Measurements from ENCODE around the gene IGFL2.
A peak's percentile ranks its signal among the peaks of the same experiment; 100 is the strongest.
"Not testable (repeated sequence)": the region's sequence is repeated elsewhere in the genome, so short reads cannot be mapped to it uniquely, and the experiment has no call there.

IGFL2 gene

DNA sequence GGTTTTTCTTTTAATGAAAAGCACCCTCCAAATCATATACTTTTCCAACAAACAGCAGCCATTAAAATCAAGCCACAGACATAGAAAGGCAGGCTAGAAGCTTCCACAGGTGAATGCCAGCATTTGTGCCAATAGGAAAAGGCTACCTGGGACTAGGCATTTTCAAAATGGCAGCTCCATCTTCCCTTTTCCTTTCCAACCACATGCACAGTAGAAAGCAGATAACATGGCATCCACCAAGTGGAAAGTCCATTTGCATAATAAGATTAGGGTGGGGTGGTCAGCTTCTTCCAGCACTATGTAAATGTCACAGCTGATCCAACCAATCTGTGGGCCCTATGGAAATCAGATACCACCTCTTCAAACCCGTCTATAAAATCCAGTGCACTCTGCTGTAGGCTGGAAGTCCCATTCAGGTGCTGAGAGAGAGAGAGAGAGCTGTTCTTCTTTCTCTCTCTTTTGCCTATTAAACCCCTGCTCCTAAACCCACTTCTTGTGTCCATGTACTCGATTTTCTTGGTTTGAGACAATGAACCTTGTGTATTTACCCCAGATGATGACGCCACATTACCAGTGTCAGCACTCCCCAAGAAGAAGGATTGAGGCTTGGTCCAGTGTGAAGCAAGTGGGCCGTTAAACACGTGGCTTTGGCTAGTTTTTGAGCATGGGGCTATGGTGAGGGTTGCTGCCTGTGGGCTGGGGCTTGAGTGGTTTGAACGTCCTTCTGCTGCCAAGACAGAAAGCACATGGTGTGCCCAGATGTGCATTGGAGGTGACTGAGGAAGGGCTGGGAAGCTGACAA lies 57.3 kb downstream of the IGFL2 start:
- H3K27me3 Mint-ChIP-seq (ENCODE audit: low read depth) = peaks cover 24% of the 10 kb centered on the region
- H3K36me3 Mint-ChIP-seq (ENCODE audit: low read depth) = no peaks in the 10 kb centered on the region
- no peak overlapping the region for H3K27ac Mint-ChIP-seq

DNA sequence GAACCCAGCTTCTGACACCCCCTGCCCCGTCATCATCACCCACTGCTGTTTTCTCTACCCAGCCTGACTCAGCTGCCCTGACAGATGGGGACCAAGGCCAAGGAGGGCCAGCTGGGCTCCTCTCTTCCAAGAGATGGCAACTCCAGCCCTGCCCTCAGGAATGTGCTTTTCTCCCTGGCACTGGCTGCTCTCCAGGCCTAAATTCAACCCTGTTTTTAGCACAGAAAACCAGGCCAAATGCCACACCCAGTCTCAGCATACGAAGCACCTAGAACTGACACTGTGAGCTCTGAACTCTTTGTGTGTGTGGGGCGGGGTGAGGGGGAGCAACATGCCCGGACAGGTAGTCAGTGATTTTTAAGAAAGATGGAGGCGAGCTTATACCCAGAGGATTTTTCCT lies 58.1 kb downstream of the IGFL2 start:
- Mint-ChIP-seq H3K9me3 (no peaks in the 10 kb centered on the region), H3K4me1 (ENCODE audit: low read depth) (peaks cover 7% of the 10 kb centered on the region), H3K4me3 (no peak overlapping the region), H3K36me3 (ENCODE audit: low read depth) (no peaks in the 10 kb centered on the region), H3K27ac (no peak overlapping the region), H3K27me3 (ENCODE audit: low read depth) (peaks cover 24% of the 10 kb centered on the region)

More for the DNA sequence above, 57.3 kb downstream of the IGFL2 start:
- Mint-ChIP-seq H3K4me3 (no peak overlapping the region), H3K4me1 (ENCODE audit: low read depth) (peaks cover 7% of the 10 kb centered on the region), H3K9me3 (no peaks in the 10 kb centered on the region)

DNA sequence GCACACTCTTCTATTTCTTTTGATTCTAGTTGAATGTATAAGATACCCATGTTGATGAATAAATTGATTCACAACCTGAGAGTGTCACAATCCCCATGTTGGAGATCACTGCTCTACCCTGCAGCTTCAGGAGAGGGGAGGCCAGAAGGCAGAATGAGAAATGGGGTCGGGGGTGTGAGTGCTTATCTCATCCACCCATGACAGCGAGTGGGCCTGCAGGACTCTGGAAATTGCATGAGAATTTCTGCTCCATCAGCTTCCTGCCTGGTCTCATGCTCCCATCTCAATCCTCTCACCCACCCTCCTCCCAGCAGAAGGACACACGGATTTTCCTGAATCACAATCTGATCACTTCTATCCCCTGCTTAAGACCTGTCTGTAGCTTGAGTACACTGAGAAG lies 58.6 kb downstream of the IGFL2 start:
- Mint-ChIP-seq H3K4me1 (ENCODE audit: low read depth) (peaks cover 7% of the 10 kb centered on the region), H3K9me3 (no peaks in the 10 kb centered on the region), H3K36me3 (ENCODE audit: low read depth) (no peaks in the 10 kb centered on the region), H3K27me3 (ENCODE audit: low read depth) (peaks cover 20% of the 10 kb centered on the region), H3K4me3 (no peak overlapping the region), H3K27ac (no peak overlapping the region)

DNA sequence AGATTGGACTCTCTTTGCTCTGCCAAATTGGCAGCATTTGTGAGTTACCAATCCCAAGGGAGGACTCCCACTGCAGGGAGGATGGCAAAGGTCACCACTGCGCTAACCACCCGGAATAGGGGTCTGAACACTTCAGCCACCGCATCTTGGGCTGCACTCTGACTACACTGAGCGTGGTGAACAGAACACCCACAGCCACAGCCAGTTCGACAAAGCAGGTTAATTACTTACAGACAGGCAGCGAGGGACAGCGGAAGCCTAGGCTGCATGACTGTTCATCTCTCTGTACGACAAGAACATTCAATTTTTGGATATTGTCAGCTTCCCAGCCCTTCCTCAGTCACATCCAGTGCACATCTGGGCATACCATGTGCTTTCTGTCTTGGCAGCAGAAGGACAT lies 59.8 kb downstream of the IGFL2 start:
- H3K36me3 Mint-ChIP-seq (ENCODE audit: low read depth); H3K27ac Mint-ChIP-seq; H3K9me3 Mint-ChIP-seq; H3K4me1 Mint-ChIP-seq (ENCODE audit: low read depth); H3K4me3 Mint-ChIP-seq: not testable (repeated sequence)
- peaks cover 14% of the 10 kb centered on the region for H3K27me3 Mint-ChIP-seq (ENCODE audit: low read depth)

GRCh38 chr19:46209051-46209450 lies 61.0 kb downstream of the IGFL2 start:
- Mint-ChIP-seq H3K9me3 (no peaks in the 10 kb centered on the region), H3K4me3 (peak overlapping the region; percentile 7), H3K4me1 (ENCODE audit: low read depth) (peaks cover 7% of the 10 kb centered on the region), H3K36me3 (ENCODE audit: low read depth) (no peaks in the 10 kb centered on the region), H3K27ac (no peak overlapping the region), H3K27me3 (ENCODE audit: low read depth) (peaks cover 10% of the 10 kb centered on the region)

GRCh38 chr19:46209472-46209871 lies 61.4 kb downstream of the IGFL2 start:
- no peak overlapping the region for H3K27ac Mint-ChIP-seq
- no peak overlapping the region for H3K4me3 Mint-ChIP-seq
- peaks cover 7% of the 10 kb centered on the region for H3K4me1 Mint-ChIP-seq (ENCODE audit: low read depth)
- no peaks in the 10 kb centered on the region for H3K36me3 Mint-ChIP-seq (ENCODE audit: low read depth)
- peaks cover 10% of the 10 kb centered on the region for H3K27me3 Mint-ChIP-seq (ENCODE audit: low read depth)
- no peaks in the 10 kb centered on the region for H3K9me3 Mint-ChIP-seq

- H3K36me3 Mint-ChIP-seq (ENCODE audit: low read depth) = no peaks in the 10 kb centered on the region
- H3K9me3 Mint-ChIP-seq = no peaks in the 10 kb centered on the region
- H3K27me3 Mint-ChIP-seq (ENCODE audit: low read depth) = peaks cover 10% of the 10 kb centered on the region
- no peak overlapping the region for H3K4me3 Mint-ChIP-seq
- peaks cover 7% of the 10 kb centered on the region for H3K4me1 Mint-ChIP-seq (ENCODE audit: low read depth)
- no peak overlapping the region for H3K27ac Mint-ChIP-seq
Observed at GRCh38 chr19:46210669-46211068, 62.6 kb downstream of the IGFL2 start.

All from T-helper 1 cell treated with Interleukin-12 subunit alpha and Interleukin-12 subunit beta and Interleukin-4 antibody, amounts not matched to agents 30 μg/mL and 1 μg/mL, for 36 hours (primary cell).